Prostate gland (tissue), 2 donors: Measurements from ENCODE around the gene KLHDC3. TPM values are rescaled to one million over a fixed set of nuclear protein-coding genes. Genes with fewer than 3 reads are reported as not detected.

ENCODE experiments used
- DNase-seq: peaks from one replicate; pipeline ENCODE4 v3.0.0-alpha.2; 2019; ENCODE audit warnings: low spot score
- H3K27ac ChIP-seq, 2 donors: fragments of 200-600 bp; sonication (generic); 2 replicates each; pipeline ENCODE4 v1.5.1; 2017 to 2019
- H3K27me3 ChIP-seq: fragments of 200-600 bp; sonication (generic); replicated peaks from 2 replicates; pipeline ENCODE4 v1.5.1; 2019; ENCODE audit not compliant: insufficient read depth
- H3K36me3 ChIP-seq, 2 donors: fragments of 200-600 bp; sonication (generic); 1 replicate in 1 of 2; 2 replicates in 1 of 2; pipeline versions ENCODE4 v1.5.1 to v1.8.1; 2017 to 2019
- H3K4me1 ChIP-seq: fragments of 200-600 bp; sonication (generic); replicated peaks from 2 replicates; pipeline ENCODE4 v1.5.1; 2019
- H3K4me3 ChIP-seq, 2 donors: fragments of 200-600 bp; sonication (generic); 2 replicates each; pipeline ENCODE4 v1.5.1; 2017 to 2019
- H3K9me3 ChIP-seq: fragments of 200-600 bp; sonication (generic); 2 replicates; pipeline ENCODE4 v1.5.1; 2017
- CTCF ChIP-seq, 4 experiments: fragments of 200-600 bp in 2 of 4; fragments of 450-650 bp in 2 of 4; sonication (generic) in 2 of 4; IDR thresholded peaks; 1 replicate in 3 of 4; 2 replicates in 1 of 4; pipeline ENCODE4 v1.5.1; 2016 to 2019; ENCODE audit warnings: antibody characterized with exemption in 4 of 4, mild to moderate bottlenecking in 2 of 4, moderate library complexity in 2 of 4
- POLR2A ChIP-seq: fragments of 450-650 bp; IDR thresholded peaks from one replicate; pipeline ENCODE4 v1.6.1; 2016; ENCODE audit warnings: antibody characterized with exemption, mild to moderate bottlenecking
- POLR2AphosphoS5 ChIP-seq: sonication (generic); formaldehyde crosslinking; IDR thresholded peaks from one replicate; pipeline ENCODE4 v1.6.1; 2017; ENCODE audit warnings: antibody characterized with exemption
- WGBS: methylation state at CpG from one replicate; pipeline ENCODE4 v1.1.5; 2018; 5-methylcytosine and 5-hydroxymethylcytosine counted together
- intact Hi-C: fragments of 100-400 bp; cut with DNase I; formaldehyde crosslinking; loops from one replicate; pipeline ENCODE4 v1.14.2; 2022
- total RNA-seq, 2 donors: library from RNA; depleted of rRNA; stranded (reverse); fragments of >200 nt; gene quantifications; one replicate each; pipeline ENCODE4 v1.1.0, GENCODE V29; 2016

KLHDC3 gene
- total RNA-seq, 2 donors from 2014 or later: 138 to 148 TPM

- WGBS: 60% methylated on average over 17 of the region's 17 CpGs
- intact Hi-C loops: no loop called here
- Histone ChIP-seq H3K27me3 (no peaks in the 10 kb centered on the region), H3K36me3 (peaks cover 0 to 6% of the 10 kb centered on the region in 2 donors), H3K4me3 (peak overlapping the region; percentile 57 to 69), H3K9me3 (no peaks in the 10 kb centered on the region), H3K4me1 (peaks cover 17% of the 10 kb centered on the region), H3K27ac (peak overlapping the region; percentile 80 to 86)
- TF ChIP-seq CTCF (IDR thresholded peaks at IDR 0.05) (no peak), POLR2AphosphoS5 (no peak), POLR2A (no peak)
- DNase-seq: no peak
Measured at GRCh38 chr6:43054206-43054943, 40.3 kb downstream of the KLHDC3 start.

GRCh38 chr6:43055966-43056365, 41.9 kb downstream of the KLHDC3 start:
- Histone ChIP-seq H3K27ac (no peak overlapping the region), H3K9me3 (no peaks in the 10 kb centered on the region), H3K36me3 (peaks cover 0 to 6% of the 10 kb centered on the region in 2 donors), H3K4me1 (peaks cover 22% of the 10 kb centered on the region), H3K4me3 (no peak overlapping the region), H3K27me3 (no peaks in the 10 kb centered on the region)
- TF ChIP-seq POLR2A: no peak
- TF ChIP-seq CTCF (IDR thresholded peaks at IDR 0.05): no peak
- no peak for TF ChIP-seq POLR2AphosphoS5
- intact Hi-C loops: no loop called here
- 79% methylated on average over 8 of the region's 8 CpGs for WGBS
- no peak for DNase-seq

- DNase-seq: no peak
- intact Hi-C loops: no loop called here
- Histone ChIP-seq H3K27ac (peak overlapping the region; percentile 92), H3K9me3 (no peaks in the 10 kb centered on the region), H3K27me3 (no peaks in the 10 kb centered on the region), H3K36me3 (peaks cover 0 to 6% of the 10 kb centered on the region in 2 donors), H3K4me1 (peaks cover 16% of the 10 kb centered on the region), H3K4me3 (peak overlapping the region; percentile 62 to 91)
- 56% methylated on average over 1 of the region's 1 CpG for WGBS
- TF ChIP-seq POLR2A (no peak), CTCF (IDR thresholded peaks at IDR 0.05) (no peak), POLR2AphosphoS5 (no peak)
Measured at GRCh38 chr6:43058531-43058930, 44.5 kb downstream of the KLHDC3 start.

GRCh38 chr6:43059168-43060033, 45.4 kb downstream of the KLHDC3 start, which contains the start of the genes KLC4 and MRPL2:
Gene KLC4 (plus strand): TSS chr6:43059631. CDS start chr6:43061336, 1,705 bp downstream.
Gene MRPL2 (minus strand): TSS chr6:43059434. CDS start chr6:43059381, 53 bp downstream.
- DNase-seq: peak; percentile 99
- Histone ChIP-seq H3K27ac (peak within 1 kb of the TSS; percentile 92), H3K4me1 (peaks cover 16% of the 10 kb centered on the region), H3K27me3 (no peaks in the 10 kb centered on the region), H3K36me3 (peaks cover 0 to 6% of the 10 kb centered on the region in 2 donors), H3K9me3 (no peaks in the 10 kb centered on the region), H3K4me3 (peak within 1 kb of the TSS; percentile 62 to 91)
- under 1% methylated on average over 64 of the region's 64 CpGs for WGBS
- TF ChIP-seq POLR2AphosphoS5 (peak; percentile 97), POLR2A (peak; percentile 75), CTCF (IDR thresholded peaks at IDR 0.05) (peak in 1 of 4 experiments; percentile 28)
- intact Hi-C loops: loop anchor here (10.0 kb wide), 1 partner anchor 45 kb away; the partner anchor contains the start of genes KLHDC3 and MEA1
